ENCODE results near the gene ATXN2L. TPM values are rescaled to one million over a fixed set of nuclear protein-coding genes. Genes with fewer than 3 reads are reported as not detected.
A peak's percentile ranks its signal among the peaks of the same experiment; 100 is the strongest.
"Not testable (repeated sequence)": the region's sequence is repeated elsewhere in the genome, so short reads cannot be mapped to it uniquely, and the experiment has no call there.

ATXN2L gene
- total RNA-seq, 1 donor from 2014 or later, result 299 TPM

DNA sequence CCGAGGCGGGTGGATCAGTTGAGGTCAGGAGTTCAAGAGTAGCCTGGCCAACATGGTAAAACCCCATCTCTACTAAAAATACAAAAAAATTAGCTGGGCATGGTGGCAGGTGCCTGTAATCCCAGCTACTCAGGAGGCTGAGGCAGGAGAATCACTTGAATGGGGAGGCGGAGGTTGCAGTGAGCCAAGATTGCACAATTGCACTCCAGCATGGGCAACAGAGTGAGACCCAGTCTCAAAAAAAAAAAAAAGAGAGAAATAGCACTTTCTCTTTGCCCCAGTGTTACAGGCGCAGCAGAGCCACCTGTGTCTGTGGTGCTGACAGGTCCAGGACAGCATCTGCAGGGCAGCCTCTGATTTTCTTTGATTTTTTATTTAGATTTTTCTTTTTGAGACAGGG, 58.8 kb downstream of the ATXN2L start:
- H3K27ac Mint-ChIP-seq; H3K36me3 Mint-ChIP-seq (ENCODE audit: low read depth); H3K27me3 Mint-ChIP-seq; H3K9me3 Mint-ChIP-seq; DNase-seq: not testable (repeated sequence)
- H3K4me1 Mint-ChIP-seq, result peaks cover 21% of the 10 kb centered on the region
- peak overlapping the region; percentile 96 for H3K4me3 Mint-ChIP-seq
- intact Hi-C loops (cut with micrococcal nuclease), result loop anchor here (2.0 to 5.0 kb wide), 2 partner anchors 35 to 46 kb away; partner anchors contain the start of genes RABEP2 and TUFM

DNA sequence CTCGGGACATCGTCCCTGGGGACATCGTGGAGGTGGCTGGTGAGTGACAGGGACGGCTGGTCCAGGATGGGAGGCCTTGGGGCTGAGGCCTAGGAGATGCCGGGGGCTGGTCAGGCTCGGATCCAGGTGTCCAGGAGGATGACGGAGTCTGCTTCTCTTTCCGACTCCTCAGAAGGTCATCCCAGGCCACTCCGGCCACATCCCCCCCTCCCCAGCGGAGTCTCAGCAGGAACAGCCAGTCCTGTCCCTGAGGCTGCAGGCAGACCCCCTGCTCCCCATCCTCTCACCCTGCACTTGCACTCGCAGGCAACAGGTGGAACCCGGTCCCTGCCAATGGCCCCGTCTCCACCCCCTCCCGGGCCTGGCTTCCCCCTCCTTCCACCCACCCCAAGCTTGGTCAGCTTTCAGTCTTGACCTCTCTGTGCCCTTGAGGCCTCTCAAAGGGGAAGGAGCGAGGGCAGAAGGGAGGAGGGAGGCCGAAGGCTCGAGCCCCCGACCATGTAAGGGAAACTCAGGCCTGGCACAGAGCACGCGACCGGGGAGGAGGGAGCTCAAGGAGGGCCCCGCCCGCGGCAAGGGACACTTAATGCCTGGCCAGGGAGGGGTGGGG, 59.9 kb downstream of the ATXN2L start:
- H3K27me3 Mint-ChIP-seq, result no peaks in the 10 kb centered on the region
- H3K27ac Mint-ChIP-seq, result no peak overlapping the region
- no peak for DNase-seq
- no peak overlapping the region for H3K4me3 Mint-ChIP-seq
- H3K4me1 Mint-ChIP-seq, result peaks cover 21% of the 10 kb centered on the region
- no peaks in the 10 kb centered on the region for H3K9me3 Mint-ChIP-seq
- intact Hi-C loops (cut with micrococcal nuclease), result loop anchor here (5.0 kb wide), 1 partner anchor 45 kb away; the partner anchor contains the start of gene RABEP2
- no peaks in the 10 kb centered on the region for H3K36me3 Mint-ChIP-seq (ENCODE audit: low read depth)

DNA sequence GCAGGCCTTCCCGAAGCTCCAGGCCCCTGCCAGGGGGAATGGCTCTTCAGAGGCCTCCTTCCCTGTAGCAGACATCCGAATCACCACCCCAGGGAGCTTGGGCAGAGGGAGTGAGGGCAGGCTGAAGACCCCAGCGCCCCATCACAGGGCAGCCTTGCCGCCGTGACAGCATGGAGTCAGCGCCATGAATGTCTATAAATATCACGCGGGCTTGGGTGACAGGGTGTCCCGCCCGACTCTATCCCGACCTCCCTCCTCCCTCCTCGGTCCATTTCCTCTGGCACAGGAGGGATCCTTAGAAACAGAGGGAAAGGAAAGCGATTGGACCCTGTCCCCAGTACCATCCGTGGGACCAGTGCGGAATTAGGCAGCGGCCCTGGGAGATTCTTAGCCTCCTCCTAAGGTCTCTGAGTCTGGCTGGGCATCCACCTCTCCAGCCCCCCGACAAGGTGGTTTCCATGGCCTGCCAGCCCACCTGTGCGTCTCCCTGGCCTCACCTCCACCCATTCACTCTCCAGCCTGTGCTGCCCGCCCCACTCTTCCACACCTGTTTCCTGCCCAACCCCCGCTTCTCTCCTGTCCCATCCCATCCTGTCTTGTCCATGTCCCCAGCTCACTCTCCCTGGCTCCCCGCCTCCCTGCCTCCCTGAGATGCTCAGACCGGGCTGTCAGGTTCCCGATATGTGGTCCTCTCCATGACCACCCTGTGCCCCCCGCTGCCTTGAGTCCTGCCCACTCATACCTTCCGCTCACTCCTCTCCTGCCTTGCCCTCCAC, 60.6 kb downstream of the ATXN2L start:
- Mint-ChIP-seq H3K9me3 (no peaks in the 10 kb centered on the region), H3K27ac (no peak overlapping the region), H3K4me1 (peaks cover 18% of the 10 kb centered on the region), H3K4me3 (no peak overlapping the region), H3K36me3 (ENCODE audit: low read depth) (no peaks in the 10 kb centered on the region), H3K27me3 (no peaks in the 10 kb centered on the region)
- intact Hi-C loops (cut with micrococcal nuclease), result loop anchor here (5.0 kb wide), 1 partner anchor 44 kb away; the partner anchor contains the start of gene RABEP2
- no peak for DNase-seq

DNA sequence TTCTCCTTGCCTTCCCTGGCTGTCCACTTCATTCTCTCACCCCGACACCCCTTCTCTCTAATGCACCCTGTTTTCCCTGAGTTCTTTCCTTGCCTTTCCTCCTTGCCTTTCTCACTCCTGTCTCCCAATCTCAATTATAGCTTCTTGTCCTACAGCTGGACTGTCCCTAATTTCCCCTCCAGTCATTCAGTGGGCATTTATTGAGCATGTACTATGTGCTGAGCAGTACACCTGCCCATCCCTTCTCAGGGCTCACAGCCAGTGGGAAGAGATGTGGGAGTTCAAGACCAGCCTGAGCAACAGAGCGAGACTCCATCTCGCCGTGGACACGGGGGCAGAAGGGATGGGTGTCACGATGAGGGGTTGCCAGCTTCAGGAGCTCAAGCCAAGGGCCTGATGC, 61.2 kb downstream of the ATXN2L start:
- H3K4me1 Mint-ChIP-seq, result peaks cover 13% of the 10 kb centered on the region
- no peak overlapping the region for H3K27ac Mint-ChIP-seq
- no peaks in the 10 kb centered on the region for H3K36me3 Mint-ChIP-seq (ENCODE audit: low read depth)
- no peak overlapping the region for H3K4me3 Mint-ChIP-seq
- no peaks in the 10 kb centered on the region for H3K27me3 Mint-ChIP-seq
- no peak for DNase-seq
- intact Hi-C loops (cut with micrococcal nuclease), result loop anchor here (5.0 kb wide), 1 partner anchor 43 kb away; the partner anchor contains the start of gene RABEP2
- no peaks in the 10 kb centered on the region for H3K9me3 Mint-ChIP-seq

Other genes starting within 250 kb of the ATXN2L start
- 0.23 and 0.52 TPM in 2 replicates for gene SULT1A2, start 225.9 kb upstream of the ATXN2L start, total RNA-seq
- gene SULT1A1, start 213.0 kb upstream of the ATXN2L start, total RNA-seq, result 9.4 and 12.1 TPM in 2 replicates
- 1.3 and 2.4 TPM in 2 replicates for gene NPIPB8, start 184.9 kb upstream of the ATXN2L start, total RNA-seq
- gene EIF3C, start 111.5 kb upstream of the ATXN2L start, total RNA-seq, result 1,266 and 1,275 TPM in 2 replicates
- gene NPIPB9, start 71.2 kb upstream of the ATXN2L start, total RNA-seq, result 3.1 and 3.6 TPM in 2 replicates
- gene TUFM, start 23.3 kb downstream of the ATXN2L start, total RNA-seq, result 276 and 279 TPM in 2 replicates
- 49.7 and 51.7 TPM in 2 replicates for gene SH2B1, start 40.8 kb downstream of the ATXN2L start, total RNA-seq
- gene ATP2A1, start 55.5 kb downstream of the ATXN2L start, total RNA-seq, result 1.8 and 2.4 TPM in 2 replicates
- gene RABEP2, start 102.2 kb downstream of the ATXN2L start, total RNA-seq, result 20.5 and 23.7 TPM in 2 replicates
- not detected in 2 replicates for gene CD19, start 109.0 kb downstream of the ATXN2L start, total RNA-seq
- gene NFATC2IP, start 127.9 kb downstream of the ATXN2L start, total RNA-seq, result 108 and 112 TPM in 2 replicates
- gene SPNS1, start 151.8 kb downstream of the ATXN2L start, total RNA-seq, result 21.2 and 23.1 TPM in 2 replicates
- gene LAT, start 162.1 kb downstream of the ATXN2L start, total RNA-seq, result 228 and 238 TPM in 2 replicates